ENCODE data around the gene ENTPD6.

Gene ENTPD6

GRCh38 chr20:25244976-25245375 lies 49.5 kb downstream of the ENTPD6 start:
- Histone ChIP-seq H3K9ac (ENCODE audit: low read depth, low read length) (no peak overlapping the region), H3K36me3 (ENCODE audit: insufficient read depth, low read length) (no peaks in the 10 kb centered on the region), H3K4me1 (ENCODE audit: insufficient read depth, low read length) (0 out of 2 replicates have a peak, but pooled peaks cover 10% of the 10 kb centered on the region), H3K9me3 (ENCODE audit: control insufficient read depth, insufficient read depth, low read length) (peaks cover 4% of the 10 kb centered on the region; the same call in 1 of the 2 replicates)

- no peak overlapping the region for H3K9ac ChIP-seq (ENCODE audit: low read depth, low read length)
- H3K4me1 ChIP-seq (ENCODE audit: insufficient read depth, low read length), result 0 out of 2 replicates have a peak, but pooled peaks cover 10% of the 10 kb centered on the region
- no peaks in the 10 kb centered on the region for H3K36me3 ChIP-seq (ENCODE audit: insufficient read depth, low read length)
- peaks cover 4% of the 10 kb centered on the region; the same call in 1 of the 2 replicates for H3K9me3 ChIP-seq (ENCODE audit: control insufficient read depth, insufficient read depth, low read length)
Measured at GRCh38 chr20:25245461-25245860, 49.9 kb downstream of the ENTPD6 start.

GRCh38 chr20:25246182-25246999 lies 50.9 kb downstream of the ENTPD6 start:
- peak overlapping the region; percentile 67; the same call in 1 of the 2 replicates for H3K9ac ChIP-seq (ENCODE audit: low read depth, low read length)

GRCh38 chr20:25247000-25247517 lies 51.5 kb downstream of the ENTPD6 start:
- no peaks in the 10 kb centered on the region; the same call in 1 of the 2 replicates for H3K36me3 ChIP-seq (ENCODE audit: insufficient read depth, low read length)
- H3K9ac ChIP-seq (ENCODE audit: low read depth, low read length), result peak overlapping the region; percentile 67; the same call in 1 of the 2 replicates
- H3K9me3 ChIP-seq (ENCODE audit: control insufficient read depth, insufficient read depth, low read length), result peaks cover 4% of the 10 kb centered on the region; the same call in 1 of the 2 replicates
- H3K4me1 ChIP-seq (ENCODE audit: insufficient read depth, low read length), result peaks cover 8% of the 10 kb centered on the region; the same call in 1 of the 2 replicates

More at GRCh38 chr20:25246182-25246999, 50.9 kb downstream of the ENTPD6 start:
- Histone ChIP-seq H3K36me3 (ENCODE audit: insufficient read depth, low read length) (no peaks in the 10 kb centered on the region; the same call in 1 of the 2 replicates), H3K4me1 (ENCODE audit: insufficient read depth, low read length) (0 out of 2 replicates have a peak, but pooled peaks cover 6% of the 10 kb centered on the region), H3K9me3 (ENCODE audit: control insufficient read depth, insufficient read depth, low read length) (peaks cover 4% of the 10 kb centered on the region; the same call in 1 of the 2 replicates)

- Histone ChIP-seq H3K9me3 (ENCODE audit: control insufficient read depth, insufficient read depth, low read length) (peaks cover 4% of the 10 kb centered on the region; the same call in 1 of the 2 replicates), H3K4me1 (ENCODE audit: insufficient read depth, low read length) (peaks cover 11% of the 10 kb centered on the region; the same call in 1 of the 2 replicates), H3K9ac (ENCODE audit: low read depth, low read length) (peak overlapping the region; percentile 67; the same call in 1 of the 2 replicates), H3K36me3 (ENCODE audit: insufficient read depth, low read length) (no peaks in the 10 kb centered on the region; the same call in 1 of the 2 replicates)
Measured at GRCh38 chr20:25247518-25247955, 52.0 kb downstream of the ENTPD6 start.

- H3K36me3 ChIP-seq (ENCODE audit: insufficient read depth, low read length), result no peaks in the 10 kb centered on the region; the same call in 1 of the 2 replicates
- peak within 1 kb of the TSS; percentile 88 for H3K9ac ChIP-seq (ENCODE audit: low read depth, low read length)
- H3K9me3 ChIP-seq (ENCODE audit: control insufficient read depth, insufficient read depth, low read length), result peaks cover 4% of the 10 kb centered on the region; the same call in 1 of the 2 replicates
- H3K4me1 ChIP-seq (ENCODE audit: insufficient read depth, low read length), result peaks cover 15% of the 10 kb centered on the region; the same call in 1 of the 2 replicates
Measured at GRCh38 chr20:25247956-25248785, 52.7 kb downstream of the ENTPD6 start, which contains the start of gene PYGB. Gene PYGB, plus strand, starts transcription at chr20:25248085. Its CDS starts 94 bp downstream, at chr20:25248179.

- H3K4me1 ChIP-seq (ENCODE audit: insufficient read depth, low read length), result peaks cover 15% of the 10 kb centered on the region; the same call in 1 of the 2 replicates
- no peaks in the 10 kb centered on the region; the same call in 1 of the 2 replicates for H3K36me3 ChIP-seq (ENCODE audit: insufficient read depth, low read length)
- peaks cover 2% of the 10 kb centered on the region; the same call in 1 of the 2 replicates for H3K9me3 ChIP-seq (ENCODE audit: control insufficient read depth, insufficient read depth, low read length)
- peak overlapping the region; percentile 88 for H3K9ac ChIP-seq (ENCODE audit: low read depth, low read length)
Measured at GRCh38 chr20:25248786-25249172, 53.3 kb downstream of the ENTPD6 start.

GRCh38 chr20:25249198-25249931 lies 53.9 kb downstream of the ENTPD6 start:
- Histone ChIP-seq H3K4me1 (ENCODE audit: insufficient read depth, low read length) (peaks cover 15% of the 10 kb centered on the region; the same call in 1 of the 2 replicates), H3K36me3 (ENCODE audit: insufficient read depth, low read length) (no peaks in the 10 kb centered on the region; the same call in none of the 2 replicates), H3K9me3 (ENCODE audit: control insufficient read depth, insufficient read depth, low read length) (no peaks in the 10 kb centered on the region), H3K9ac (ENCODE audit: low read depth, low read length) (peak overlapping the region; percentile 88; the same call in 1 of the 2 replicates)

GRCh38 chr20:25250508-25250907 lies 55.0 kb downstream of the ENTPD6 start:
- H3K9ac ChIP-seq (ENCODE audit: low read depth, low read length), result no peak overlapping the region
- peaks cover 17% of the 10 kb centered on the region; the same call in 1 of the 2 replicates for H3K4me1 ChIP-seq (ENCODE audit: insufficient read depth, low read length)
- H3K9me3 ChIP-seq (ENCODE audit: control insufficient read depth, insufficient read depth, low read length), result no peaks in the 10 kb centered on the region
- no peaks in the 10 kb centered on the region; the same call in none of the 2 replicates for H3K36me3 ChIP-seq (ENCODE audit: insufficient read depth, low read length)

GRCh38 chr20:25251019-25251418 lies 55.5 kb downstream of the ENTPD6 start:
- Histone ChIP-seq H3K9me3 (ENCODE audit: control insufficient read depth, insufficient read depth, low read length) (no peaks in the 10 kb centered on the region), H3K4me1 (ENCODE audit: insufficient read depth, low read length) (peaks cover 16% of the 10 kb centered on the region; the same call in 1 of the 2 replicates), H3K36me3 (ENCODE audit: insufficient read depth, low read length) (no peaks in the 10 kb centered on the region; the same call in none of the 2 replicates), H3K9ac (ENCODE audit: low read depth, low read length) (no peak overlapping the region)

- peaks cover 16% of the 10 kb centered on the region; the same call in 1 of the 2 replicates for H3K4me1 ChIP-seq (ENCODE audit: insufficient read depth, low read length)
- no peaks in the 10 kb centered on the region for H3K9me3 ChIP-seq (ENCODE audit: control insufficient read depth, insufficient read depth, low read length)
- H3K9ac ChIP-seq (ENCODE audit: low read depth, low read length), result no peak overlapping the region
- no peaks in the 10 kb centered on the region; the same call in none of the 2 replicates for H3K36me3 ChIP-seq (ENCODE audit: insufficient read depth, low read length)
Measured at GRCh38 chr20:25251558-25251957, 56.0 kb downstream of the ENTPD6 start.

- Histone ChIP-seq H3K4me1 (ENCODE audit: insufficient read depth, low read length) (peaks cover 16% of the 10 kb centered on the region; the same call in 1 of the 2 replicates), H3K36me3 (ENCODE audit: insufficient read depth, low read length) (no peaks in the 10 kb centered on the region; the same call in none of the 2 replicates), H3K9ac (ENCODE audit: low read depth, low read length) (no peak overlapping the region), H3K9me3 (ENCODE audit: control insufficient read depth, insufficient read depth, low read length) (no peaks in the 10 kb centered on the region)
Measured at GRCh38 chr20:25252230-25252651, 56.7 kb downstream of the ENTPD6 start.
